Measurements from ENCODE around the gene ACSS1.

DNA sequence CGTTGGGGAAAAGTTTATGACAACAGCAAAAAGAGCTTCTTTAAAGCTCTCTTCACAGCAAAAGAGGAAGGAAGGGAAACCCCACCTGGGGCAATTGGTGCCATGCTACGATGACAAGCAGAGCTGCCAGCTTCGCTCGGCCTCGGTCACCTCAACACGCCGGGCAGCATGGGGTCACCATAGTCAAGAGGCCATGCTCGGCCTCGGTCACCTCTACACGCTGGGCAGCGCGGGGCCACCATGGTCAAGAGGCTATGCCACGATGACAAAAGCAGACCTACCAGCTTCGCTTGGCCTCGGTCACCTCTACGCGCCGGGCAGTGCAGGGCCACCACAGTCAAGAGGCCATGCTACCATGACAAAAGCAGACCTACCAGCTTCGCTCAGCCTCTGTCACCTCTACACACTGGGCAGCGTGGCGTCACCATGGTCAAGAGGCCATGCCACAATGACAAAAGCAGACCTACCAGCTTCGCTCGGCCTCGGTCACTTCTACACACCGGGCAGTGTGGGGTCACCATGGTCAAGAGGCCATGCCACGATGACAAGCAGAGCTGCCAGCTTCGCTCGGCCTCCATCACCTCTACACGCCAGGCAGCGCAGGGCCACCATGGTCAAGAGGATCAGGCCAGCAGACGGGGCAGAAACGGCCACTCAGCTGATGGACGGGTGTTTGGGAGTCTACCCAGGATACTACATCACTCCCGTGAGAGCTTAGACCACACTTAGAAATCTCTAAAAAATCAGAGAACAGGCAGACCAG is 77.5 kb downstream of the ACSS1 start:
- TF ChIP-seq POLR2A (IDR thresholded peaks at IDR 0.05; ENCODE audit: low read length) (no peak), GATA1 (IDR thresholded peaks at IDR 0.05; ENCODE audit: low read depth, low read length) (no peak)

Data from erythroblast (primary cell).